ENCODE data around the gene HRH1. TPM values are rescaled to one million over a fixed set of nuclear protein-coding genes. Genes with fewer than 3 reads are reported as not detected.

The HRH1 gene
- total and polyA plus RNA-seq, 8 donors, result 4.5 to 6.7 (median 5.0) TPM

DNA sequence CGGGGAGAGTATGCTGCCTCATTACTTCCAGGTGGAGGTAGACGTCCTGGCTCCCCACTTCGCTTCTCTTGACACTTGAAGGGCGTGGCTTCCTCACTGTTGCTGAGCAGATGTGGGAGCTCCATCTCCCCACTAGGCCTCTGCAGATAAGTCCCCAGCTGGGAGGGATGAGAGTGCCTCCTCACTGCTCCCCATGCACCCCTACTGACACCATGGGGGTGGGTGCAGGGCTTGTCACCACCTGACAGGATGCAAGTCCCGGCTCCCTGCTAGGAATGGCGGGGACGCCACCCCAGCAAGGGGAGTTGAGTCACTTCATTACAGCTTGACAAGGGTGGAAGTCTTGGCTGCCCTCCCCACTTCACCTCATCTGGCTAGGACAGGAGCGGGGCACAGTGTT, 81.1 kb downstream of the HRH1 start:
- TF ChIP-seq, protein P1, sequence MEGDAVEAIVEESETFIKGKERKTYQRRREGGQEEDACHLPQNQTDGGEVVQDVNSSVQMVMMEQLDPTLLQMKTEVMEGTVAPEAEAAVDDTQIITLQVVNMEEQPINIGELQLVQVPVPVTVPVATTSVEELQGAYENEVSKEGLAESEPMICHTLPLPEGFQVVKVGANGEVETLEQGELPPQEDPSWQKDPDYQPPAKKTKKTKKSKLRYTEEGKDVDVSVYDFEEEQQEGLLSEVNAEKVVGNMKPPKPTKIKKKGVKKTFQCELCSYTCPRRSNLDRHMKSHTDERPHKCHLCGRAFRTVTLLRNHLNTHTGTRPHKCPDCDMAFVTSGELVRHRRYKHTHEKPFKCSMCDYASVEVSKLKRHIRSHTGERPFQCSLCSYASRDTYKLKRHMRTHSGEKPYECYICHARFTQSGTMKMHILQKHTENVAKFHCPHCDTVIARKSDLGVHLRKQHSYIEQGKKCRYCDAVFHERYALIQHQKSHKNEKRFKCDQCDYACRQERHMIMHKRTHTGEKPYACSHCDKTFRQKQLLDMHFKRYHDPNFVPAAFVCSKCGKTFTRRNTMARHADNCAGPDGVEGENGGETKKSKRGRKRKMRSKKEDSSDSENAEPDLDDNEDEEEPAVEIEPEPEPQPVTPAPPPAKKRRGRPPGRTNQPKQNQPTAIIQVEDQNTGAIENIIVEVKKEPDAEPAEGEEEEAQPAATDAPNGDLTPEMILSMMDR (IDR thresholded peaks at IDR 0.05), result no peak

GRCh38 chr3:11236588-11237461, 82.5 kb downstream of the HRH1 start:
- intact Hi-C loops (cut with DNase I), result no loop called here
- no peaks in the 10 kb centered on the region for H3K9me3 ChIP-seq
- no peak overlapping the region for H3K27ac ChIP-seq
- H3K4me1 ChIP-seq, result no peaks in the 10 kb centered on the region
- ATAC-seq (peak; percentile 92), DNase-seq (peak in 3 of 4 donors; percentile 46 to 84 (median 63))
- no peaks in the 10 kb centered on the region for H3K36me3 ChIP-seq
- TF ChIP-seq, protein P1 (IDR thresholded peaks at IDR 0.05), result peak; percentile 70 to 75
- H3K27me3 ChIP-seq, result no peaks in the 10 kb centered on the region
- no peak overlapping the region for H3K4me3 ChIP-seq

More for the DNA sequence above, 81.1 kb downstream of the HRH1 start:
- intact Hi-C loops (cut with DNase I), result no loop called here
- H3K9me3 ChIP-seq, result no peaks in the 10 kb centered on the region
- no peak for ATAC-seq
- DNase-seq, result no peak
- H3K27me3 ChIP-seq, result no peaks in the 10 kb centered on the region
- peaks cover 0 to 8% of the 10 kb centered on the region in 2 donors for H3K4me1 ChIP-seq
- H3K36me3 ChIP-seq, result no peaks in the 10 kb centered on the region
- no peak overlapping the region for H3K27ac ChIP-seq
- no peak overlapping the region for H3K4me3 ChIP-seq

DNA sequence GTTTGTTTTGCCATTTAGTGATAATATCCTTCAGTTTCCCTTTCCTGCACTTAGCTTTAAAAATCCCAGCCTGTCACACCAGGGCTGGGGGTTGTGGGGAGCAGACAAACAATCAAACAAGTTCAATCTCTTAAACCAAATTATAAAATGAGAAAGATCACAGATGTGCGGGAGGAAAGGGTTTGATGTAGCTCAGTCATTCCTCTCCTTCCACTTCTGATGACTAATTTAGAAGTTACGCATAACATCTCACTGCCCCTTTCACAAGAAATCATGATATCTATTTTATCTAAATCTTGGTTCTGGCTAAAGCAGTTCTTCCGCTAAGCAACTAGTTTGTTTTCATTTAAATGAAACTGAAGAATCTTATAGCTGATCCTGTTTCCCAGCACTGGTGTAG, 83.8 kb downstream of the HRH1 start:
- intact Hi-C loops (cut with DNase I), result no loop called here
- ATAC-seq (peak; percentile 44), DNase-seq (no peak)
- H3K36me3 ChIP-seq, result no peaks in the 10 kb centered on the region
- H3K27me3 ChIP-seq, result no peaks in the 10 kb centered on the region
- H3K4me1 ChIP-seq, result no peaks in the 10 kb centered on the region
- H3K4me3 ChIP-seq, result no peak overlapping the region
- H3K27ac ChIP-seq, result peak overlapping the region in 1 of 2 donors; percentile 9
- no peaks in the 10 kb centered on the region for H3K9me3 ChIP-seq
- TF ChIP-seq, protein P1 (IDR thresholded peaks at IDR 0.05), result no peak

DNA sequence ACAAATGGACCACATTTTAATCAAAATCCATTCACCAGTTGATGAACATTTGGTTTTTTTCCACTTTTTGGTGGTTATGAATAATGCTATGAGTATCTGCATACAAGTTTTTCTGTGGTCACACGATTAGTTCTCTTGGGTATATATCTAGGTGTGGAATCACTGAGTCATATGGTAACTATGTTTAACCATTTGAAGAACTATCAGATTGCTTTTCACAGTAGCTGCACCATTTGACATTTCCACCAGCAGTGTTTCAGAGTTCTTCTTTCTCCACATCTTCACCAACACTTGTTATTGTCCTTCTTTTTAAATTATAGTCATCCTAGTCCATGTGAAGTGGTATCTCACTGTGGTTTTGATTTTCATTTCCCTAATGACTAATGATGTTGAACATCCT, 84.6 kb downstream of the HRH1 start:
- ATAC-seq, result no peak

DNA sequence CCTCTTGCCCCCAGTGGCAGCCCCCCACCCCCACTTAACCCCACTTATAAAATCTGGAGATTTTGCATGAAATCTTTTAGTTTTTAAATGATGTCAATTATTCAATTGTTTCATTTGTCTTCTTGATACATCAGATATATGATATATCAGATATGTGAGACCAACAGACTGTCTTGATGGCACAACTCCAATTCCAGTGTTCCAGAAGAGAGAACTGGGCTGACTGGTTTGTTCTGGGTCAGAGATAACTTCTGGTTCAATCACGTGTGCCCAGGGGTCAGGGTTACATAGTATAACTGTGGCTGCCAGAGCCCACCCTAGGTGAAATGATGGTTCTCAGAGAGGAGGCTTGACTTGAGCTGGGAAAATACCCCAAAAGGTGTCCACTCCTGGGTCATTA, 85.5 kb downstream of the HRH1 start:
- TF ChIP-seq, protein P1 (IDR thresholded peaks at IDR 0.05), result no peak
- intact Hi-C loops (cut with DNase I), result no loop called here
- ATAC-seq (no peak), DNase-seq (no peak)
- Histone ChIP-seq H3K27me3 (no peaks in the 10 kb centered on the region), H3K36me3 (no peaks in the 10 kb centered on the region), H3K9me3 (no peaks in the 10 kb centered on the region), H3K4me3 (no peak overlapping the region), H3K4me1 (no peaks in the 10 kb centered on the region), H3K27ac (no peak overlapping the region)

More for the DNA sequence above, 84.6 kb downstream of the HRH1 start:
- Histone ChIP-seq H3K36me3 (no peaks in the 10 kb centered on the region), H3K4me3 (no peak overlapping the region), H3K9me3 (no peaks in the 10 kb centered on the region), H3K27me3 (no peaks in the 10 kb centered on the region), H3K4me1 (no peaks in the 10 kb centered on the region), H3K27ac (no peak overlapping the region)
- no peak for DNase-seq
- TF ChIP-seq, protein P1 (IDR thresholded peaks at IDR 0.05), result no peak
- intact Hi-C loops (cut with DNase I), result no loop called here
